K562 (cell line): ENCODE measurements around the gene HOTAIR. TPM values are rescaled to one million over a fixed set of nuclear protein-coding genes. Genes with fewer than 3 reads are reported as not detected.

Experiments
- ATAC-seq: fragments of 200-7000 bp; cut with Tn5 transposase; 3 replicates; pipeline ENCODE4 v1.9.1; 2020; ENCODE audit warnings: moderate library complexity
- BruUV-seq: library from RNA; stranded (reverse); fragments of 400-500 nt; replicated peaks from 2 replicates; lab custom pipeline; 2021; lab: Mats Ljungman, UMichigan
- CTCF ChIA-PET: fragments of 300-600 bp; formaldehyde crosslinking; extraction: SDS; loops from one replicate; lab custom pipeline; 2021; ENCODE audit warnings: low intra/inter-chr PET ratio; lab: Yijun Ruan, JAX
- POLR2A ChIA-PET: fragments of 300-600, 350-650 bp; sonication (Branson Sonifier 250); formaldehyde crosslinking; extraction: SDS; loops from one replicate; lab custom pipeline; 2021; ENCODE audit warnings: antibody characterized with exemption, inconsistent platforms; lab: Yijun Ruan, JAX
- DNase-seq, 4 experiments: peaks; one replicate each; pipeline versions ENCODE4 v3.0.0 to v3.0.0-alpha.2; 2011 to 2018; ENCODE audit warnings: low spot score in 3 of 4, mixed read lengths in 3 of 4; ENCODE audit errors: extremely low read depth in 1 of 4
- FAIRE-seq: peaks from 2 replicates; lab custom pipeline; 2011; peaks lifted over from hg19 to GRCh38; lab: Jason Lieb, UNC
- H2AFZ ChIP-seq: 2 replicates; pipeline ENCODE4 v1.6.0; 2011; ENCODE audit warnings: low read depth, low read length, control low read depth, inconsistent platforms
- H3K27ac ChIP-seq: fragments of 200-600 bp; 3 replicates; pipeline ENCODE4 v1.8.0; 2011; ENCODE audit warnings: low read depth, mild to moderate bottlenecking, control low read depth, inconsistent platforms, low read length, moderate library complexity, mixed read lengths; ENCODE audit errors: extremely low read depth
- H3K27me3 ChIP-seq, 2 experiments: fragments of 300-600 bp in 1 of 2; 2 replicates in 1 of 2; 3 replicates in 1 of 2; pipeline versions ENCODE4 v1.6.0 to v1.8.0; 2011; ENCODE audit warnings: inconsistent platforms in 2 of 2, low read length in 2 of 2, mild to moderate bottlenecking in 1 of 2, mixed read lengths in 1 of 2, moderate library complexity in 1 of 2; ENCODE audit not compliant: control insufficient read depth in 2 of 2, insufficient read depth in 2 of 2
- H3K36me3 ChIP-seq: fragments of 300-600 bp; 3 replicates; pipeline ENCODE4 v1.8.0; 2011; ENCODE audit warnings: mild to moderate bottlenecking, low read length, inconsistent platforms; ENCODE audit not compliant: control insufficient read depth, insufficient read depth
- H3K4me1 ChIP-seq, 2 experiments: fragments of 200-600 bp in 1 of 2; replicated peaks in 1 of 2; 2 replicates in 1 of 2; 3 replicates in 1 of 2; pipeline versions ENCODE4 v1.5.1 to v1.8.0; 2011; ENCODE audit warnings: inconsistent platforms in 2 of 2, low read length in 2 of 2, mild to moderate bottlenecking in 1 of 2, mixed read lengths in 1 of 2, moderate library complexity in 1 of 2; ENCODE audit not compliant: control insufficient read depth in 2 of 2, insufficient read depth in 2 of 2
- H3K4me2 ChIP-seq: 2 replicates; pipeline ENCODE4 v1.6.1; 2011; ENCODE audit warnings: low read length, control low read depth, inconsistent platforms, mixed read lengths; ENCODE audit not compliant: insufficient read depth
- H3K4me3 ChIP-seq: fragments of 200-600 bp; sonication (generic), shearing (Covaris generic); 2 replicates; pipeline ENCODE4 v1.5.1; 2016; ENCODE audit warnings: control low read depth, inconsistent platforms
- H3K79me2 ChIP-seq: fragments of 200-600 bp; 3 replicates; pipeline ENCODE4 v1.8.0; 2011; ENCODE audit warnings: low read length, inconsistent platforms; ENCODE audit not compliant: control insufficient read depth, insufficient read depth
- H3K9ac ChIP-seq, 2 experiments: 2 replicates each; pipeline versions ENCODE4 v1.6.0 to v1.6.1; 2011; ENCODE audit warnings: low read depth in 2 of 2, low read length in 2 of 2, control low read depth in 1 of 2, inconsistent platforms in 1 of 2, mild to moderate bottlenecking in 1 of 2, mixed read lengths in 1 of 2; ENCODE audit not compliant: insufficient read depth in 1 of 2
- H3K9me1 ChIP-seq: one replicate; pipeline ENCODE4 v1.6.0; 2011; ENCODE audit warnings: inconsistent platforms, mild to moderate bottlenecking, low read length, moderate library complexity; ENCODE audit not compliant: control insufficient read depth, insufficient read depth
- H3K9me3 ChIP-seq: replicated peaks from 2 replicates; pipeline ENCODE4 v1.5.1; 2011; ENCODE audit warnings: low read depth, low read length, inconsistent platforms; ENCODE audit not compliant: control insufficient read depth, insufficient read depth
- H4K20me1 ChIP-seq: replicated peaks from 2 replicates; pipeline ENCODE4 v1.6.1; 2011; ENCODE audit warnings: low read length, inconsistent platforms, mixed read lengths; ENCODE audit not compliant: control insufficient read depth, insufficient read depth
- CEBPZ ChIP-seq: fragments of 150-350 bp; IDR thresholded peaks from 2 replicates; pipeline ENCODE4 v1.6.1; 2014; ENCODE audit warnings: low read depth, mild to moderate bottlenecking, low read length, borderline replicate concordance
- CTCF ChIP-seq, 3 experiments: IDR thresholded peaks in 2 of 3; conservative IDR thresholded peaks in 1 of 3; 2 replicates each; pipeline ENCODE4 v1.5.1; 2011 to 2012; ENCODE audit warnings: low read length in 3 of 3, mild to moderate bottlenecking in 3 of 3, control low read depth in 2 of 3, improper control_type of control experiment in 1 of 3, inconsistent platforms in 1 of 3, low read depth in 1 of 3, mixed read lengths in 1 of 3, moderate library complexity in 1 of 3; ENCODE audit not compliant: insufficient read depth in 2 of 3
- FOS ChIP-seq: IDR thresholded peaks from 3 replicates; pipeline ENCODE4 v1.6.1; 2011; ENCODE audit not compliant: insufficient read length; ENCODE audit errors: extremely low read depth
- GTF2B ChIP-seq: IDR thresholded peaks from 2 replicates; pipeline ENCODE4 v1.6.1; 2011; ENCODE audit not compliant: insufficient read length; ENCODE audit errors: extremely low read depth
- IFI16 ChIP-seq: fragments of 250-450 bp; sonication (Bioruptor Pico); IDR thresholded peaks from 2 replicates; pipeline ENCODE4 v2.1.2; 2022; ENCODE audit warnings: mild to moderate bottlenecking, inconsistent platforms
- NRF1 ChIP-seq, 2 experiments: fragments of 450-650 bp; IDR thresholded peaks in 1 of 2; conservative IDR thresholded peaks in 1 of 2; 2 replicates each; pipeline ENCODE4 v1.6.1; 2014; ENCODE audit warnings: mild to moderate bottlenecking in 2 of 2
- RAD21 ChIP-seq, 2 experiments: fragments of 250-450 bp in 1 of 2; fragments of 450-650 bp in 1 of 2; sonication (Bioruptor Pico) in 1 of 2; formaldehyde crosslinking in 1 of 2; IDR thresholded peaks in 1 of 2; conservative IDR thresholded peaks in 1 of 2; 2 replicates each; pipeline versions ENCODE4 v1.4.0 to v1.8.0; 2020 to 2022; ENCODE audit warnings: mild to moderate bottlenecking in 2 of 2, moderate library complexity in 1 of 2
- ZNF174 ChIP-seq: fragments of 250-450 bp; sonication (Bioruptor Pico); IDR thresholded peaks from 2 replicates; pipeline ENCODE4 v1.4.0; 2020; ENCODE audit warnings: mild to moderate bottlenecking
- WGBS: fragments of 100-300 bp; shearing (Covaris generic); methylation state at CpG from one replicate; pipeline ENCODE4 v1.1.6; 2016; ENCODE audit warnings: low coverage, mixed read lengths; ENCODE audit not compliant: insufficient coverage; ENCODE audit errors: missing lambda C conversion rate; 5-methylcytosine and 5-hydroxymethylcytosine counted together
- in situ Hi-C: fragments of 300-500 bp; cut with MboI; formaldehyde crosslinking; loops from 4 replicates; pipeline ENCODE4 v1.15.0; 2018; ENCODE audit warnings: inconsistent platforms, mixed read lengths
- intact Hi-C: fragments of 100-400 bp; cut with micrococcal nuclease; formaldehyde crosslinking; loops from 2 replicates; pipeline ENCODE4 v1.14.2; 2022
- polyA plus RNA-seq, 8 experiments: library from polyadenylated mRNA; depleted of rRNA in 4 of 8; stranded (reverse) in 5 of 8; unstranded in 3 of 8; fragments of >200 nt; fragmentation: Nextera tagmentation in 2 of 8; fragmentation: Illumina TruSeq in 1 of 8; extraction: Ambion mirVana in 2 of 8; extraction: Trizol in 1 of 8; gene quantifications; 2 replicates each; pipeline versions ENCODE4 v1.2.1 to v1.2.3, GENCODE V29; 2011 to 2014; ENCODE audit warnings: inconsistent platforms in 1 of 8, missing spikeins in 1 of 8
- total RNA-seq, 7 experiments: library from RNA; depleted of rRNA in 6 of 7; stranded (reverse); fragments of >200 nt in 6 of 7; fragmentation: Illumina TruSeq in 2 of 7; extraction: Trizol in 2 of 7; gene quantifications; 2 replicates each; pipeline versions ENCODE4 v1.2.1 to v1.2.3, GENCODE V29; 2011 to 2021; ENCODE audit warnings: low replicate concordance in 1 of 7

The HOTAIR gene
- total and polyA plus RNA-seq, 9 of the 15 experiments (the other 6 are each of a cell fraction or from before 2014, with no cell fraction given) = 0.04 TPM; not detected in 8

GRCh38 chr12:53981634-53982565 lies 7.1 kb upstream of the HOTAIR start:
- in situ Hi-C loops = loop anchor here (10.0 kb wide), 1 partner anchor 383 kb away; the partner anchor contains the start of gene GPR84
- ChIA-PET CTCF (no interaction called here), POLR2A (interaction anchor here (1.0 kb wide), 1 partner anchor 9 kb away, joined by 5 read pairs; no protein-coding TSS in a partner anchor)
- peaks cover 28 to 31% of the 10 kb centered on the region in 2 experiments for H3K27me3 ChIP-seq
- no peaks in the 10 kb centered on the region for H3K36me3 ChIP-seq
- H3K4me1 ChIP-seq = peaks cover 2 to 31% of the 10 kb centered on the region in 2 experiments; a peak in 2 of 5 replicates
- no peak overlapping the region for H2AFZ ChIP-seq
- H3K4me3 ChIP-seq = no peak overlapping the region
- no peak overlapping the region for H3K4me2 ChIP-seq
- TF ChIP-seq FOS (no peak), CTCF (IDR thresholded peaks at IDR 0.05 in 2 of 3, conservative IDR thresholded peaks at IDR 0.05 in 1 of 3; ENCODE audit: insufficient read depth in 2 of 3, low read depth in 1 of 3, low read length in 3 of 3) (0 out of 6 replicates have a peak, but pooled peaks of 2 of the 3 experiments have one; percentile 15 to 18), NRF1 (conservative IDR thresholded peaks at IDR 0.05 in 1 of 2, IDR thresholded peaks at IDR 0.05 in 1 of 2) (no peak), CEBPZ (no peak), GTF2B (no peak), RAD21 (CRISPR knock-in tag; conservative IDR thresholded peaks at IDR 0.05 in 1 of 2, IDR thresholded peaks at IDR 0.05 in 1 of 2) (peak in 1 of 2 experiments; percentile 22; a peak in 2 of 4 replicates), ZNF174 (CRISPR knock-in tag) (no peak), IFI16 (CRISPR knock-in tag) (no peak)
- intact Hi-C loops = loop anchor here (10.0 kb wide), 1 partner anchor 383 kb away; the partner anchor contains the start of gene GPR84
- H3K9me3 ChIP-seq = no peaks in the 10 kb centered on the region
- BruUV-seq = no TSS peak
- H3K27ac ChIP-seq = no peak overlapping the region
- DNase-seq (no peak), ATAC-seq (peak; percentile 19; the same call in 2 of the 3 replicates), FAIRE-seq (no peak)
- WGBS = 51% methylated on average over 29 of the region's 30 CpGs
- H4K20me1 ChIP-seq = no peaks in the 10 kb centered on the region; the same call in 1 of the 2 replicates
- H3K9ac ChIP-seq = no peak overlapping the region
- H3K9me1 ChIP-seq = no peaks in the 10 kb centered on the region
- no peaks in the 10 kb centered on the region for H3K79me2 ChIP-seq
